HG03280 (cell line): ENCODE results near the gene ADRM1.

ENCODE experiments used
- ATAC-seq: cut with Tn5 transposase; IDR thresholded peaks from one replicate; pipeline ENCODE4 v1.9.1; 2021; ENCODE audit warnings: mild to moderate bottlenecking, moderate library complexity; ENCODE audit not compliant: unreplicated experiment

The ADRM1 gene

DNA sequence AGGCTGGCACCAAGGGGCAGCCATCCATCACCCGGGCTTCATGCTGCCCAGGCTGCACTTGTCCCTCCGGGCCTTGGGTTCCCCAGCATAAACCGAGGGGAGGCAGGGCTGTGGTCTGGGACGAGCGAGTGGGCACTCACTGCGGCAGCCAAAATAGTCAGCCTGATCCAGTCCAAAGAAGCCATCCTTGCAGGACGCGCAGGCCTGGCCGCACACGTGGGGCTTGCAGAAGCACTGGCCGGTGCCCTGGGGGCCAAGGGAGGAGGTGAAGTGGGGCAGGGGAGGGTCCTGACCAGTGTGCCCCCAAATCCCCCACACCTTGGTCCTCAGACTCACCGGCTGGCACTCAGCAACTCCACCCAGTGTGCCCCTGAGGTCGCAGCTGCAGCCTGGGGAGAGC is 32.1 kb downstream of the ADRM1 start:
- ATAC-seq = no peak

DNA sequence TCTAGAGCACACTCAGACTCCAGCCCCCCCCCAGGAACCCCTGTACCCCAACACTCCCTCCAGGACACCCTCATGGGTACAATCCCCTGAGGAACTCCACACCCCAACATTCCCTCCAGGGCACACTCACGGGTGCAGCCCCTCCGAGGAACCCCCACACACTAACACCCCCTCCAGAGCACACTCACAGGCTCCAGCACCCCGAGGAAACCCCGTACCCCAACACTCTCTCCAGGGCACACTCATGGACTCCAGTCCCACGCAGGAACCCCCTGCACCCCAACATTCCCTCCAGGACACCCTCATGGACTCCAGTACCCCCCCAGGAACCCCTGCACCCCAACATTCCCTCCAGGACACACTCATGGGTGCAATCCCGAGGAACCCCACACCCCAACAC is 32.7 kb downstream of the ADRM1 start:
- no peak for ATAC-seq

DNA sequence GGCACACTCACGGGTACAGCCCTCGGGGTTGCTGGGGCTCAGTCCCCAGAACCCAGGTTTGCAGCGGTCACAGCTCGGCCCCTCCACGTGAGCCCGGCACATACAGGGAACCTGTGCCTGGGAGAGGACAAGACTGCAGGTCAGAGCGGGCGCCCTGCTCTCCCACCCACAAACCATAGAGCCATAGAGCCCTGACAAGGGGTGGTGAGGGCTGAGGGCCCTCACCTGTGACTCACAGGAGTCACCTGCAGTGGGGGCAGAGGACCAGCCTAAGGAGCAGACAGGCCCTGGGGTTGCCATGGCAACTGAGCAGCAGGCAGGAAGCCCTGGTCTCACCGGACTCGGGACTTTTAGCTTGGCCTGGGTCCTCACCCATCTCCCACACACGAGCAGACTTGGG is 33.5 kb downstream of the ADRM1 start:
- ATAC-seq = no peak

DNA sequence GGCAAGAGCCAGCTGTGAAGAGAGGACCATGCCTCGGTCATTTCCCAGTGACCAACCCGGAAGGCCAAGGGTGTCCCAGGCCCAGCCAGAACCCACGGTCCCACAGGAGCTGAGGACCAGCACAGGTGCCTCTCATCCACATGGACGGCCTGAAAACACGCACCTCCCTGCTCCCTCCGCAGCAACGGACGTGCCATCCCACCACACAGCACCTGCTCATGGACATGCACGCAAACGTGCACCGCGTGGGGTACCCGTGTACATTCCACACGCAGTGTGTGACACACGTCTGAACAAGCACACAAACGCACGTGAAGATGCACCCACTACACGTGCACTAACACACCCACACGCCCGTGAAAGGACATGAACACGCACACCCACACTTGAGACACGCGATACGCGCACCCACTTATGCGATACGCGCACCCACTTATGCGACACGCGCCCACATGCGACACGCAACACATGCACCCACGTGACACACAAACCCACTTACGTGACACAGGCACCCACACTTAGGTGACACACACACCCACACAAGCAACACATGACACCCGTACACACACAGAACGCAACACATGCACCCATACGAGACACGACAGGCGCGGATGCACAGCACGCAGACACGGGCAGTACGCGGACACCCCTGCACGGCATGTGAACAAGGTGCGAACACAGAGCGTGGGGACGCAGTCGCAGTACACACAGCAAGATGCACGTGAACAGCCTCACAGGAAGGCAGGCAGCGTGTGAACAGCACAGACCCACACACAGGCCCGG is 34.2 kb downstream of the ADRM1 start:
- ATAC-seq = no peak

- ATAC-seq = no peak
Observed at GRCh38 chr20:62337558-62338293, 34.9 kb downstream of the ADRM1 start.

GRCh38 chr20:62338294-62338620 is 35.5 kb downstream of the ADRM1 start:
- no peak for ATAC-seq

DNA sequence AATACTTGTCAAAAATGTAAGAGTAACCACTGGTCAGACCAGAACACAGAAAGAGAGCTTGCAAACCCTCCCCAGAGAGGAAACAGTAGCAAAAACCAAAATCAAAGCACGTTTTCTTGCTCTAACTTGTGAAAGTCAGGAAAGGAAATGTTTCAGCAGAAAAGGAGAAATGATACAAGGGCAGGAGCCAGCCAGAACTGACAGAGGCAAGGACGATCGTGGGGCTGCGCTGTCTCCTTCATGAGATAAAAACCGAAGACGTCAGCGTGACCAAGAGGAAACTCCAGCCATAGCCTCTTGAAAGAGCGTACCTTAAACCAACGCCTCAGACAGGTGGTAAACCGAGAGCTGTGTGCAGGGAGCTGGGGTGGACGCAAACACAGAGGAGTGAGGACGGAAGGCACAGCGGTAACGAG is 36.9 kb downstream of the ADRM1 start:
- peak; percentile 73 for ATAC-seq

DNA sequence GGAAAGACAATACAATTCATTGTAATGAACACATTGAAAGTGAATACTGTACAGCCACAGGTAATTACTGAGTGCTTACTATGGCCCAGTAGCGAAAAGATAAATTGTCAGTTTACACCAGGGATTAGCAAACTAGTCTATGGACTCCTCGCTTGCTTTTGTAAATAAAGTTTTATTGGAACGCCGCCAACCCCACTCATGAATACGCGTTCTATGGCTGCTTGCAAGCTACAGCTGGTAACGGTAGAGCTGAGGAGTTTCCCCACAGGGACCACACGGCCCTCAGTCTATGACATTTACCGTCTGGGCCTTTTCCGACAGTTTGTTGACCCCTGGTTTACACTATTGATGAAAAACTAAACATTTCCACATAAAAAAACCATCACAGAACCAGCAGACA is 40.1 kb downstream of the ADRM1 start:
- ATAC-seq = no peak

DNA sequence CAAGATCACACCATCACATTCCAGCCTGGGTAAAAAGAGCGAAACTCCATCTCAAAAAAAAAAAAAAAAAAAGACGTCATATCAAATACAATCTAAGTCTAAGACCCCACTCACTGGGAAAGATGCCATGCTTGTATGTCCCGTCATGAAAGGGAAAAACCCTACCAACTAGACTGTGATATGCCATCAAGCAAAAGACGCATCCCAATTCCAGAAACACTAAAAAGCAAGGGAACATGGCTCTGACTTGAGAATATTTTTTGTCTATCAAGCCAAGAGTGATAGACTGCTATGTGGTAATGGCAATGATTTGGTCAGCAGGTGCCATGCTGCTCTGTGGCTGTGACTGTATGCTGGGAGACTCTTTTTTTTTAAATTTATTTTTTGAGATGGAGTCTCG is 41.3 kb downstream of the ADRM1 start:
- ATAC-seq = no peak

DNA sequence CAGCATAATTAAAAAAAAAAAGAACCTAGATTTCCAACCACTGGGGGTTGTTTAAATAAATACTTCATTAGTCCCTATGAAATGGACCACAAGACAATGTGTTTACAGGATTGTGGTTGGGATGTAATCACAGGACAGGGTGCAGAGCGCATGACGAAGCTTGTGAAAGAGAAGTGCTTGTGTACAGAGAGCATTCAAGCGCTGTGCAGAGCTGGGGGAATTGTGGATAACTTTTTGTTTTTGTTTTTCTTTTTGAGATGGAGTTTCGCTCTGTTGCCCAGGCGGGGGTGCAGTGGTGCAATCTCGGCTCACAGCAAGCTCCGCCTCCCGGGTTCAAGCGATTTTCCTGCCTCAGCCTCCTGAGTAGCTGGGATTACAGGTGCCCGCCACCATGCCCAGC is 42.0 kb downstream of the ADRM1 start:
- ATAC-seq = no peak

DNA sequence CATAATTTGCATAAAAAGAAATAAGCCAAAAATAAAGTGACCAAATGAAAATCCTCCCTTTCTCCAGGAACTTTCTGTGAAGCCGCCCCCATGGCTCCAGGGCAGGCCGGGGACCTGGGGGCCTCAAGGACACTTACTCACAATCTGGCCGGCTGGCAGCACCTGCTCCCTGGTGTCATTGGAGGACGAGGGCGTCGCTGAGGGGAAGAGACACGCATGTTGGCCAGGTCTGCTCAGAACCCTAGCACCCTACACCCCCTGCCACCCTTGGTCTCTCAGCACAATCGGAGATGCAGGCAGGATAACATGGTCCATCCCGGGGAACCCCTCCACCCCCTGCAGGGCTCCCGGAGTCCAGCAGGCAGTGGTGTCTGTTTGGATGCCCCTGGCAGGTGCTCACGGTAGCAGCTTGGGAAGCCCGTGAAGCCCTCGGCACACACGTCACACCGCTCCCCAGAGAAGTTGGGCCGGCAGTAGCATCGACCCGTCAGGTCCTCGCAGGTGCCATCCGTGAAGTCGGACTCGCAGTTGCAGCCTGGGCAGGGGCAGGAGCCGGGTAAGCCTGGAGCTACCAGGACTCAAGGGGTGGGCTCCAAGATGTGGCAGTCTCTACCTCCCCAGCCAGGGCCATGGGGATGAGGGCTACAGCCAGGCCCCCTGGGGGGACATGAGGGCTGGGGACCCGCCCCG is 43.0 kb downstream of the ADRM1 start:
- no peak for ATAC-seq

- no peak for ATAC-seq
Observed at GRCh38 chr20:62346398-62347150, 43.8 kb downstream of the ADRM1 start.

GRCh38 chr20:62347151-62347404 is 44.3 kb downstream of the ADRM1 start:
- ATAC-seq = no peak

DNA sequence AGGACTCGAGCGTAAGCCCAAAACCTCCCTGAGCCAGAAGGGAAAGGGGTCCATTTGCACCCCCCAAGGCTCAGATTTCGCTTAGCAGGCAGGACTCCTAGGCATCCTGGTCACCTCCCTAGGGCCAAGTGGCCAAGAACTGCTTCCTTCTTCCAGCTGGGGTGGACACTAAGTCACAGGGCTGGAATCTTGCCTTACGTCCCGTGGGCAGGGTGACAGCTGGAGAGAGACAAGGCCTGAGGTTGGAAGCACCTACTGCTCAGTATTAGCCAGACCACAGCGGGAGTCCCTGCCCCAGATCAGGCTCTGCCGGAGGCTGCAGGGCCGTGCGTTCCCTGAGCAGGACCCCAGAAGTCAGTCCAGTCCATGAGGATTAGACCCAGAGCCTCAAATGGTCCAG is 44.6 kb downstream of the ADRM1 start:
- no peak for ATAC-seq

- no peak for ATAC-seq
Observed at GRCh38 chr20:62348604-62349003, 45.8 kb downstream of the ADRM1 start.

DNA sequence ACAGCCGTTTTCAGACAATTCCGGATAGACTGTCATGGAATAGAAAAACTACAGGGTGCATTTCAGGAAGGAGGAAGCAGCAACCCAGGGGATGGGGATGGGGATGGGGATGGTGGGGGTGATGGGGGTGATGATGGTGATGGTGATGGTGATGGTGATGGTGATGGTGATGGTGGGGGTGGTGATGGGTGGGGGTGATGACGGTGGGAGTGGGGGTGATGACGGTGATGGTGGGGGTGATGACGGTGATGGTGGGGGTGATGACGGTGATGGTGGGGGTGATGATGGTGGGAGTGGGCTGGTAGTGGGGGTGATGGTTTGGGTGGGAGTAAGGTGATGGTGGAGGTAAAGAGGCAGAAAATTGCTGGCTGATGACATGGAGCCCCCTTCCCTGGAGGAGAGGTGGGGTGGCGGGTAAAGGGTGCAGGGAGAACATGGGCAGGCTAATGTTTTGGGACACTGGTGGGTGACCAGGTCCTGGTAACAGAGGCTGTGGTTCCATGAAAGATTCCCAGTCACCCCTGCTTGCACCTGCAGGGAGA is 46.8 kb downstream of the ADRM1 start:
- ATAC-seq = no peak

DNA sequence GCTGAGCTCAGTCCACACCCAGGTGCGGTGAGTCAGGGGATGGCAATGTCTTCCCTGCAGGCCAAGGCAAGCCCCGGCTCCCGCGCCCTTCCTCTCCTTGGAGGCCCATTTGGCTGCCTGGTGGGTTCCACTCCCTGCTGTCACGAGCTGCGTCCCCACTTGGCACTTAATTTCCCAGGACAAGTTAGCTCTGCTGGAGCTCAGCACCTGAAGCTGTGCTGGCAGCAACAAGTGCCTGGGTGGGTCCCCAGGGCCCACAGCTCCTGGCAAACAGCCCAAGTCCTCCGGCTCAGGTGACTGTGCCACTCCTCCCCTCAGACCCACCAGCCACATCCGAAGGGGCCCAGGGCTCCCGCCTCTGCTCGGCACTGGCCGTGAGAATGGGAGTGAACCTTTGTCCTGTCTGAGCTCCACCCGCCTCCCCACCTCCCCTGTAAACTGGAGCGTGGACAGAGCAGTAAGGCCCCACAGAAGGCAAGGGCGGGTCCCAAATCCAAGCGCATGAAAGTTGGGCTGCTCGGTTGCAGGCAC is 47.4 kb downstream of the ADRM1 start:
- no peak for ATAC-seq

GRCh38 chr20:62350629-62351422 is 48.0 kb downstream of the ADRM1 start:
- no peak for ATAC-seq

DNA sequence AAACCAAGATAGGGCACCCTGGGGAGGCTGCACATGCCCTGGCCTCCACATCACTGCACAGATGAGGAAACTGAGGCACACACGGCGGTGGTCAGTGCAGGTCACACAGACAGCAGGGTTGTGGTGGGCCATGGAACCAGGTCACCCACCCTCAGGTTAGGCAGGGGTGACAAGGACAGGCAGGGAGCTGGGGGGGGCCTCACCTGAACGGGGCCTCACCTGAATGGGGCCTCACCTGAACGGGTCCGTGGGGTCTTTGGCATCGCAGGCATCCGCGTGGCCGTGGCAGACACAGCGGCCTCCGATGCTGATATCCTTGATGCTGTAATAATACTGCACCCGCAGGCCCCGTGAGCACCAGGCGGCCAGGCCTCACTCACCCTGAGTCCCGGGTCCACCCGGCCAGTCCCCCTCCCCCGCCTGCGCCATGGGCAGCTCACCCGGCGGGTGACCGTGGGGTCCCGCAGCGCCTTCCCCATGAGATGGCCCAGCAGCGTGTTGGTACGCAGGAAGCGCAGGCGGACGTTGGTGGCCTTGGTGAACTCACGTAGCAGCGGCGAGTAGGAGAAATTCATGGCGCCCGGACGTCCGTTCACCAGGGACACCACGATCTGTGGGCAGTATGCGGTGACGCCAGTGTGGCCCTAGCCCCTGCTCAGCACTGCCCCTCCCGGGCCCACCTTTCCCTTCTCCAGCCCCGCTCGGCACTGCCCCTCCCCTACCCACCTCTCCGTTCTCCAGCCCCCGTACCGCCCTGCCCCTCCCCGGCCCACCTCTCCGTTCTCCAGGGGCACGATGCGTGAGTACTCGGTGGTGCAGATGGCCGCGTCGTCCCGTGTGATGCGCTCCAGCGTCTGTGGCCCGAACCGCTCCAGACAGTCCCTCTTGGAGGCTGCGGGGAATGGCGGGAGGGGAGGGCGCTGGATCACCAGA is 48.9 kb downstream of the ADRM1 start:
- no peak for ATAC-seq
